Lower leg skin (tissue), 4 donors: ENCODE results near the gene CRTC3. TPM values are rescaled to one million over a fixed set of nuclear protein-coding genes. Genes with fewer than 3 reads are reported as not detected.

Experiments used
- DNase-seq, 2 donors: peaks; one replicate each; pipeline ENCODE4 v3.0.0-alpha.2; 2019; ENCODE audit warnings: low spot score in 2 of 2
- H3K4me3 ChIP-seq: fragments of 200-600 bp; sonication (generic); 2 replicates; pipeline ENCODE4 v1.5.1; 2017; ENCODE audit warnings: mild to moderate bottlenecking, low read depth; ENCODE audit not compliant: poor library complexity, severe bottlenecking
- POLR2A ChIP-seq, 2 donors: fragments of 450-650 bp; IDR thresholded peaks; one replicate each; pipeline ENCODE4 v1.6.1; 2016 to 2017; ENCODE audit warnings: antibody characterized with exemption in 2 of 2, mild to moderate bottlenecking in 1 of 2, moderate library complexity in 1 of 2
- WGBS, 2 donors: methylation state at CpG; one replicate each; pipeline ENCODE4 v1.1.5; 2018; 5-methylcytosine and 5-hydroxymethylcytosine counted together
- intact Hi-C: fragments of 100-400 bp; cut with DNase I; formaldehyde crosslinking; loops from one replicate; pipeline ENCODE4 v1.15.0; 2023; ENCODE audit warnings: low total_unique reads
- total RNA-seq, 4 donors: library from RNA; depleted of rRNA; stranded (reverse); fragments of >200 nt; gene quantifications; one replicate each; pipeline ENCODE4 v1.1.0, GENCODE V29; 2016
- TF ChIP-seq, protein P1 (sequence below), 3 donors: fragments of 450-650 bp; IDR thresholded peaks; one replicate each; pipeline ENCODE4 v1.5.1; 2016; ENCODE audit warnings: antibody characterized with exemption in 3 of 3, mild to moderate bottlenecking in 3 of 3, moderate library complexity in 2 of 3

CRTC3 gene
- total RNA-seq, 4 donors from 2014 or later, result 27.3 to 32.5 (median 28.9) TPM

- DNase-seq, result peak in 1 of 2 donors; percentile 84
- no peak overlapping the region for H3K4me3 ChIP-seq
- intact Hi-C loops, result no loop called here
- WGBS, 2 donors, result 77 to 79% methylated on average over 15 of the region's 15 CpGs
- no peak for TF ChIP-seq POLR2A (IDR thresholded peaks at IDR 0.05)
- TF ChIP-seq, protein P1, sequence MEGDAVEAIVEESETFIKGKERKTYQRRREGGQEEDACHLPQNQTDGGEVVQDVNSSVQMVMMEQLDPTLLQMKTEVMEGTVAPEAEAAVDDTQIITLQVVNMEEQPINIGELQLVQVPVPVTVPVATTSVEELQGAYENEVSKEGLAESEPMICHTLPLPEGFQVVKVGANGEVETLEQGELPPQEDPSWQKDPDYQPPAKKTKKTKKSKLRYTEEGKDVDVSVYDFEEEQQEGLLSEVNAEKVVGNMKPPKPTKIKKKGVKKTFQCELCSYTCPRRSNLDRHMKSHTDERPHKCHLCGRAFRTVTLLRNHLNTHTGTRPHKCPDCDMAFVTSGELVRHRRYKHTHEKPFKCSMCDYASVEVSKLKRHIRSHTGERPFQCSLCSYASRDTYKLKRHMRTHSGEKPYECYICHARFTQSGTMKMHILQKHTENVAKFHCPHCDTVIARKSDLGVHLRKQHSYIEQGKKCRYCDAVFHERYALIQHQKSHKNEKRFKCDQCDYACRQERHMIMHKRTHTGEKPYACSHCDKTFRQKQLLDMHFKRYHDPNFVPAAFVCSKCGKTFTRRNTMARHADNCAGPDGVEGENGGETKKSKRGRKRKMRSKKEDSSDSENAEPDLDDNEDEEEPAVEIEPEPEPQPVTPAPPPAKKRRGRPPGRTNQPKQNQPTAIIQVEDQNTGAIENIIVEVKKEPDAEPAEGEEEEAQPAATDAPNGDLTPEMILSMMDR (IDR thresholded peaks at IDR 0.05), result no peak
Observed at GRCh38 chr15:90529011-90529370, 732 bp upstream of the CRTC3 start.

GRCh38 chr15:90530250-90531051 is 728 bp downstream of the CRTC3 start:
- TF ChIP-seq, protein P1 (IDR thresholded peaks at IDR 0.05), result no peak
- TF ChIP-seq POLR2A (IDR thresholded peaks at IDR 0.05), result no peak
- H3K4me3 ChIP-seq, result peak overlapping the region; percentile 70
- 0 to 1% methylated on average over 25 to 53 of the region's 76 CpGs for WGBS, 2 donors
- peak; percentile 35 to 93 for DNase-seq
- intact Hi-C loops, result no loop called here

- H3K4me3 ChIP-seq, result no peak overlapping the region
- TF ChIP-seq, protein P1 (IDR thresholded peaks at IDR 0.05), result no peak
- intact Hi-C loops, result no loop called here
- DNase-seq, result no peak
- WGBS, 2 donors, result 19 to 29% methylated on average over 4 of the region's 4 CpGs
Observed at GRCh38 chr15:90531147-90531546, 1.4 kb downstream of the CRTC3 start.

DNA sequence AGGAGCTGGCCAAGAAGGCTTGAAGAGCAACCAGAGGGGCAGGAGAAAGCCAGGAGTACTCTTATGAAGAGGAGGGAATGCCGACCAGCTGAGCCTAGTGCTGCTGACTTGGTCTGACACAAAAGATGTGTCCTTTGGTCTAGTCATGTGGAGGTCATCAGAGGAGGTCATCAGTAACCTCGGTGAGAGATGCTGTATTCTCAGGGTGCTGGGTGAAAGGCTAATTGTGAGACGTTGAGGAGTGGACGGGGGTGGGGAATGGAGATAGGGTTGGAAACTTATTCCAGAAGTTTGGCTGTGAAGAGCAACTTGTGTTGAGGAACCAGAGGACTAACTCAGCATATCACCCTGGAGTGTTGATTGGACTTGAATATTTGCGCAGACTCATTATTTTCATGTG is 5.5 kb downstream of the CRTC3 start:
- intact Hi-C loops, result no loop called here
- TF ChIP-seq, protein P1 (IDR thresholded peaks at IDR 0.05), result no peak
- TF ChIP-seq POLR2A (IDR thresholded peaks at IDR 0.05), result no peak
- WGBS, 2 donors, result 82 to 85% methylated on average over 5 of the region's 5 CpGs
- DNase-seq, result no peak
- no peak overlapping the region for H3K4me3 ChIP-seq

DNA sequence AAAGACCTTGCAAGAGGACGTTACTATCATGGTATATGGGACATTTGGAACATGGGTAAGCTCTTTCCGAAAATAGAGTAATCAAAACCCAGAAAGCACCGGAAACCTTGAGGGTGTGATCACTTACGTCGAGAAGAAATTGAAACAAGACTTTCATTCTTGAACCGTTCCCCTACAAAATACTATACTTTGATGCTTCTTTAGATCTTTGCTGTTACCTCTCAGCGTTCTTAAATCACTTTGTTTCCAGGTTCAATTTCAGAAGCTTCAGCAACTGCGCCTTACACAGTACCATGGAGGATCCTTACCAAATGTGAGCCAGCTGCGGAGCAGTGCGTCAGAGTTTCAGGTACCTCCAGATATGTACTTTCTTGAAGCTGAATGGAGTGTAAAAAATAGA is 10.1 kb downstream of the CRTC3 start:
- TF ChIP-seq POLR2A (IDR thresholded peaks at IDR 0.05), result no peak
- TF ChIP-seq, protein P1 (IDR thresholded peaks at IDR 0.05), result no peak
- intact Hi-C loops, result no loop called here
- WGBS, 2 donors, result 73 to 87% methylated on average over 10 of the region's 10 CpGs
- no peak for DNase-seq
- H3K4me3 ChIP-seq, result no peak overlapping the region

- 70 to 79% methylated on average over 3 of the region's 3 CpGs for WGBS, 2 donors
- no peak overlapping the region for H3K4me3 ChIP-seq
- intact Hi-C loops, result no loop called here
- no peak for TF ChIP-seq POLR2A (IDR thresholded peaks at IDR 0.05)
- TF ChIP-seq, protein P1 (IDR thresholded peaks at IDR 0.05), result no peak
- DNase-seq, result no peak
Observed at GRCh38 chr15:90540768-90541167, 11.0 kb downstream of the CRTC3 start.
